ENCODE measurements around the gene AMPH.

DNA sequence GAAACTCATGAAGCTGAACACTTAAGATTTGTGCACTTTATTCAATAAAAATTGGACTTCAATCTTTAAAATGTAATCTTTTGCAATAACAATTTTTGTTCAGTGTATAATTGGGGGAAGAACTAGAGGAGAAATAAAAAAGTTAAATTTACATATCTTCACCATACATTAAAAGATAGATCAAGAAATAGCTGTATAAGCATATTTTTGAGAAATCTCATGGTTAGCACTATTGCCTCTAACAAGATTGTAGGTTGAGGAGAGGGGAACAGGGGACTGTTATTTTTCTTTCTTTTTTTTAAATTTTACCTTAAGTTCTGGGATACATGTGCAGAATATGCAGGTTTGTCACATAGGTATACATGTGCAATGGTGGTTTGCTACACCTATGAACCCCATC is 5.3 kb downstream of the AMPH start:
- TF ChIP-seq, protein P1, sequence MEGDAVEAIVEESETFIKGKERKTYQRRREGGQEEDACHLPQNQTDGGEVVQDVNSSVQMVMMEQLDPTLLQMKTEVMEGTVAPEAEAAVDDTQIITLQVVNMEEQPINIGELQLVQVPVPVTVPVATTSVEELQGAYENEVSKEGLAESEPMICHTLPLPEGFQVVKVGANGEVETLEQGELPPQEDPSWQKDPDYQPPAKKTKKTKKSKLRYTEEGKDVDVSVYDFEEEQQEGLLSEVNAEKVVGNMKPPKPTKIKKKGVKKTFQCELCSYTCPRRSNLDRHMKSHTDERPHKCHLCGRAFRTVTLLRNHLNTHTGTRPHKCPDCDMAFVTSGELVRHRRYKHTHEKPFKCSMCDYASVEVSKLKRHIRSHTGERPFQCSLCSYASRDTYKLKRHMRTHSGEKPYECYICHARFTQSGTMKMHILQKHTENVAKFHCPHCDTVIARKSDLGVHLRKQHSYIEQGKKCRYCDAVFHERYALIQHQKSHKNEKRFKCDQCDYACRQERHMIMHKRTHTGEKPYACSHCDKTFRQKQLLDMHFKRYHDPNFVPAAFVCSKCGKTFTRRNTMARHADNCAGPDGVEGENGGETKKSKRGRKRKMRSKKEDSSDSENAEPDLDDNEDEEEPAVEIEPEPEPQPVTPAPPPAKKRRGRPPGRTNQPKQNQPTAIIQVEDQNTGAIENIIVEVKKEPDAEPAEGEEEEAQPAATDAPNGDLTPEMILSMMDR (conservative IDR thresholded peaks at IDR 0.05): no peak
- no peak for TF ChIP-seq EZH2 (IDR thresholded peaks at IDR 0.05; ENCODE audit: low read depth)
